ENCODE measurements around the gene SPIB.
"Not testable (repeated sequence)": the region's sequence is repeated elsewhere in the genome, so short reads cannot be mapped to it uniquely, and the experiment has no call there.

Gene SPIB

GRCh38 chr19:50390952-50391351 lies 27.8 kb upstream of the SPIB start:
- DNase-seq (ENCODE audit: low read depth in 1 of 2, low spot score in 1 of 2): not testable (repeated sequence)

- no peak for DNase-seq (ENCODE audit: low read depth in 1 of 2, low spot score in 1 of 2)
Observed at GRCh38 chr19:50392759-50393158, 26.0 kb upstream of the SPIB start.

GRCh38 chr19:50393589-50393988 lies 25.1 kb upstream of the SPIB start:
- no peak for DNase-seq (ENCODE audit: low read depth in 1 of 2, low spot score in 1 of 2)

- no peak for DNase-seq (ENCODE audit: low read depth in 1 of 2, low spot score in 1 of 2)
Observed at GRCh38 chr19:50394017-50394416, 24.7 kb upstream of the SPIB start.

GRCh38 chr19:50398675-50399367 lies 19.9 kb upstream of the SPIB start:
- DNase-seq (ENCODE audit: low read depth in 1 of 2, low spot score in 1 of 2): no peak

- DNase-seq (ENCODE audit: low read depth in 1 of 2, low spot score in 1 of 2): no peak
Observed at GRCh38 chr19:50399368-50399745, 19.4 kb upstream of the SPIB start.

- no peak for DNase-seq (ENCODE audit: low read depth in 1 of 2, low spot score in 1 of 2)
Observed at GRCh38 chr19:50401605-50402450, 16.9 kb upstream of the SPIB start.

GRCh38 chr19:50402544-50403301 lies 16.0 kb upstream of the SPIB start:
- DNase-seq (ENCODE audit: low read depth in 1 of 2, low spot score in 1 of 2): no peak

- no peak for DNase-seq (ENCODE audit: low read depth in 1 of 2, low spot score in 1 of 2)
Observed at GRCh38 chr19:50406156-50406820, 12.4 kb upstream of the SPIB start.

GRCh38 chr19:50406829-50407228 lies 11.9 kb upstream of the SPIB start:
- no peak for DNase-seq (ENCODE audit: low read depth in 1 of 2, low spot score in 1 of 2)

- DNase-seq (ENCODE audit: low read depth in 1 of 2, low spot score in 1 of 2): no peak
Observed at GRCh38 chr19:50409347-50409746, 9.4 kb upstream of the SPIB start.

GRCh38 chr19:50410109-50410508 lies 8.6 kb upstream of the SPIB start:
- no peak for DNase-seq (ENCODE audit: low read depth in 1 of 2, low spot score in 1 of 2)

- no peak for DNase-seq (ENCODE audit: low read depth in 1 of 2, low spot score in 1 of 2)
Observed at GRCh38 chr19:50412419-50412818, 6.3 kb upstream of the SPIB start.

- DNase-seq (ENCODE audit: low read depth in 1 of 2, low spot score in 1 of 2): no peak
Observed at GRCh38 chr19:50413096-50413495, 5.6 kb upstream of the SPIB start.

GRCh38 chr19:50413531-50413930 lies 5.2 kb upstream of the SPIB start:
- no peak for DNase-seq (ENCODE audit: low read depth in 1 of 2, low spot score in 1 of 2)

GRCh38 chr19:50414864-50415660 lies 3.7 kb upstream of the SPIB start:
- peak; percentile 64 to 65 for DNase-seq (ENCODE audit: low read depth in 1 of 2, low spot score in 1 of 2)

GRCh38 chr19:50415661-50416033 lies 3.1 kb upstream of the SPIB start:
- no peak for DNase-seq (ENCODE audit: low read depth in 1 of 2, low spot score in 1 of 2)

GRCh38 chr19:50416034-50416977 lies 2.4 kb upstream of the SPIB start:
- DNase-seq (ENCODE audit: low read depth in 1 of 2, low spot score in 1 of 2): no peak

Measured in activated CD4-positive, alpha-beta T cell treated with anti-CD3 and anti-CD28 coated beads, Interleukin-2, amount 50 U/mL, for 24 hours (primary cell).